Esophagus muscularis mucosa (tissue), 4 donors: ENCODE results near the gene RBM43.

Experiments used
- CTCF ChIP-seq, 3 experiments: fragments of 200-600 bp in 2 of 3; fragments of 450-650 bp in 1 of 3; sonication (generic) in 2 of 3; IDR thresholded peaks; one replicate each; pipeline ENCODE4 v1.5.1; 2017 to 2019; ENCODE audit warnings: antibody characterized with exemption in 3 of 3, mild to moderate bottlenecking in 2 of 3, moderate library complexity in 1 of 3
- EP300 ChIP-seq: sonication (generic); formaldehyde crosslinking; IDR thresholded peaks from one replicate; pipeline ENCODE4 v1.6.1; 2017; ENCODE audit warnings: antibody characterized with exemption
- POLR2A ChIP-seq: fragments of 450-650 bp; IDR thresholded peaks from one replicate; pipeline ENCODE4 v1.6.1; 2017; ENCODE audit warnings: antibody characterized with exemption, moderate library complexity, mild to moderate bottlenecking, low read depth
- POLR2AphosphoS5 ChIP-seq, 2 donors: sonication (generic); formaldehyde crosslinking; IDR thresholded peaks; one replicate each; pipeline ENCODE4 v1.6.1; 2017; ENCODE audit warnings: antibody characterized with exemption in 2 of 2

- TF ChIP-seq POLR2A (no peak), CTCF (IDR thresholded peaks at IDR 0.05) (no peak), EP300 (no peak), POLR2AphosphoS5 (IDR thresholded peaks at IDR 0.05) (no peak)
These were observed 44.3 kb downstream of the RBM43 start for GRCh38 chr2:151217343-151217742.
